Measurements from ENCODE around the gene TPP2. TPM values are rescaled to one million over a fixed set of nuclear protein-coding genes. Genes with fewer than 3 reads are reported as not detected.

TPP2 gene
- total RNA-seq, 1 experiment from 2014 or later, result 36.7 TPM

DNA sequence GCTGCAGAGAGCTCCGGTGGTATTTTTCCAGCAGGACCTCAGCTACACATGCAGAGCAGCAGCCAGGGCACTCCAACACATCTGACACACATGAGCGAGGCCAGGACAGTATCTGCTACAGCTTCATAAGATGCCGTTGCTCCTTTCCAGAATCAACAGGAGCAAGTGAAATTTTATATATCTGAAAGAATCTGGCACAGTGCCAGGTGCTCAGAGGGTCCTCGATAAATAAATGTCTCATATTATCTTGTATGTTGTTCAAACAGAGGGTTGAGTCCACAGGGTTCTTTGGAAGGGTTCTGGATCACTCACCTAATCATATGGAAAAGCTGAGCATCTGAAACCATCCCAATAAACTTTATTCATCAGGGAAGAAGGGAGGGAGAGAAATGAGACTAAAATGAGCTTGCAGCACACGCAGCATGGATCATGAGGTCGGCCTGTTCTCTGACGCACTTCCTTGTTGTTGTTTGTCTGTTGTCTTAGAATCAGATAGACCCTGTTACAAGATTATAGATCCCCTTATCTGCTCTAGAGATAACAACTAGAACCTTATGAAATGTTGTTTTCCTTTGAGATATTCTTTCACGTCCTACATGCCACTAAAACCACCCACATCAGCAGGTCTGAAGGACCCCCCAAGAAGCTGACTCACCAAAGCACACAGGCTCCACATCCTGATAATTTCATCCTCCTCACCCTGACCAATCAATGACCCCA is 101.3 kb downstream of the TPP2 start:
- no TSS peak for BruUV-seq (replicated peaks)
- ATAC-seq, result no peak
- no peak for TF ChIP-seq ZFX (IDR thresholded peaks at IDR 0.05)
- TF ChIP-seq, protein P1, sequence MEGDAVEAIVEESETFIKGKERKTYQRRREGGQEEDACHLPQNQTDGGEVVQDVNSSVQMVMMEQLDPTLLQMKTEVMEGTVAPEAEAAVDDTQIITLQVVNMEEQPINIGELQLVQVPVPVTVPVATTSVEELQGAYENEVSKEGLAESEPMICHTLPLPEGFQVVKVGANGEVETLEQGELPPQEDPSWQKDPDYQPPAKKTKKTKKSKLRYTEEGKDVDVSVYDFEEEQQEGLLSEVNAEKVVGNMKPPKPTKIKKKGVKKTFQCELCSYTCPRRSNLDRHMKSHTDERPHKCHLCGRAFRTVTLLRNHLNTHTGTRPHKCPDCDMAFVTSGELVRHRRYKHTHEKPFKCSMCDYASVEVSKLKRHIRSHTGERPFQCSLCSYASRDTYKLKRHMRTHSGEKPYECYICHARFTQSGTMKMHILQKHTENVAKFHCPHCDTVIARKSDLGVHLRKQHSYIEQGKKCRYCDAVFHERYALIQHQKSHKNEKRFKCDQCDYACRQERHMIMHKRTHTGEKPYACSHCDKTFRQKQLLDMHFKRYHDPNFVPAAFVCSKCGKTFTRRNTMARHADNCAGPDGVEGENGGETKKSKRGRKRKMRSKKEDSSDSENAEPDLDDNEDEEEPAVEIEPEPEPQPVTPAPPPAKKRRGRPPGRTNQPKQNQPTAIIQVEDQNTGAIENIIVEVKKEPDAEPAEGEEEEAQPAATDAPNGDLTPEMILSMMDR (IDR thresholded peaks at IDR 0.05 in 2 of 3, conservative IDR thresholded peaks at IDR 0.05 in 1 of 3; ENCODE audit: borderline replicate concordance in 1 of 3, insufficient read depth in 1 of 3, low read depth in 2 of 3, low read length in 2 of 3), result no peak
- TF ChIP-seq POLR2AphosphoS5 (IDR thresholded peaks at IDR 0.05; ENCODE audit: low read depth, low read length), result no peak
- TF ChIP-seq SP1 (IDR thresholded peaks at IDR 0.05; ENCODE audit: low read depth), result no peak
- no peak for TF ChIP-seq POLR2A (IDR thresholded peaks at IDR 0.05; ENCODE audit: borderline replicate concordance, extremely low read depth, insufficient read depth, insufficient read length)
- TF ChIP-seq RAD21 (IDR thresholded peaks at IDR 0.05; ENCODE audit: low read depth), result no peak
- TF ChIP-seq ZNF274 (IDR thresholded peaks at IDR 0.05; ENCODE audit: low read depth, low read length), result no peak
- TF ChIP-seq EZH2 (IDR thresholded peaks at IDR 0.05), result no peak
- TF ChIP-seq ELF1 (IDR thresholded peaks at IDR 0.05; ENCODE audit: borderline replicate concordance, low read depth), result no peak
- no peak for TF ChIP-seq EGR1 (IDR thresholded peaks at IDR 0.05; ENCODE audit: low read depth)
- no peak for TF ChIP-seq FOSL1 (IDR thresholded peaks at IDR 0.05; ENCODE audit: low read depth)

More for the DNA sequence above, 101.3 kb downstream of the TPP2 start:
- no peak overlapping the region for H3K4me3 ChIP-seq (replicated peaks in 1 of 2; ENCODE audit: low read depth in 1 of 2, low read length in 2 of 2)
- CTCF ChIA-PET, result no interaction called here
- POLR2A ChIA-PET, result no interaction called here
- H3K9me2 ChIP-seq (ENCODE audit: insufficient read depth), result no peaks in the 10 kb centered on the region
- DNase-seq (ENCODE audit: low read depth, low spot score), result no peak
- RAD21 ChIA-PET (ENCODE audit: low non-redundant PET in 1 of 2, low total read pairs in 2 of 2, uncharacterized antibody in 2 of 2, unreplicated experiment in 2 of 2), result no interaction called here
- no peaks in the 10 kb centered on the region for H3K36me3 ChIP-seq (ENCODE audit: control insufficient read depth in 1 of 2, insufficient read depth in 2 of 2, low read length in 2 of 2)
- no peaks in the 10 kb centered on the region for H3K79me2 ChIP-seq (ENCODE audit: insufficient read depth, low read length)
- no peaks in the 10 kb centered on the region for H3K4me1 ChIP-seq (ENCODE audit: control insufficient read depth in 1 of 2, insufficient read depth in 2 of 2, low read length in 2 of 2)
- no peak overlapping the region for H3K4me2 ChIP-seq (ENCODE audit: low read length)
- no peak overlapping the region for H2AFZ ChIP-seq (ENCODE audit: low read depth, low read length, poor library complexity, severe bottlenecking)
- no peak overlapping the region for H3K9ac ChIP-seq (ENCODE audit: low read length)
- peaks cover 25% of the 10 kb centered on the region for H3K27me3 ChIP-seq (ENCODE audit: insufficient read depth, low read length)
- H3K27ac ChIP-seq (ENCODE audit: low read depth, low read length), result no peak overlapping the region
- intact Hi-C loops (cut with micrococcal nuclease), result no loop called here
- no peaks in the 10 kb centered on the region for H4K20me1 ChIP-seq (ENCODE audit: insufficient read depth)
- H3K9me3 ChIP-seq (ENCODE audit: control insufficient read depth in 1 of 2, insufficient read depth in 1 of 2, low read depth in 1 of 2, low read length in 2 of 2), result no peaks in the 10 kb centered on the region; a peak in 2 of 4 replicates
